Measurements from ENCODE around the gene PHF1. TPM values are rescaled to one million over a fixed set of nuclear protein-coding genes. Genes with fewer than 3 reads are reported as not detected.

Gene PHF1
- total and polyA plus RNA-seq, 2 of the 13 experiments (the other 11 are each of a cell fraction or from before 2014, with no cell fraction given), result 25.4 to 61.9 TPM

DNA sequence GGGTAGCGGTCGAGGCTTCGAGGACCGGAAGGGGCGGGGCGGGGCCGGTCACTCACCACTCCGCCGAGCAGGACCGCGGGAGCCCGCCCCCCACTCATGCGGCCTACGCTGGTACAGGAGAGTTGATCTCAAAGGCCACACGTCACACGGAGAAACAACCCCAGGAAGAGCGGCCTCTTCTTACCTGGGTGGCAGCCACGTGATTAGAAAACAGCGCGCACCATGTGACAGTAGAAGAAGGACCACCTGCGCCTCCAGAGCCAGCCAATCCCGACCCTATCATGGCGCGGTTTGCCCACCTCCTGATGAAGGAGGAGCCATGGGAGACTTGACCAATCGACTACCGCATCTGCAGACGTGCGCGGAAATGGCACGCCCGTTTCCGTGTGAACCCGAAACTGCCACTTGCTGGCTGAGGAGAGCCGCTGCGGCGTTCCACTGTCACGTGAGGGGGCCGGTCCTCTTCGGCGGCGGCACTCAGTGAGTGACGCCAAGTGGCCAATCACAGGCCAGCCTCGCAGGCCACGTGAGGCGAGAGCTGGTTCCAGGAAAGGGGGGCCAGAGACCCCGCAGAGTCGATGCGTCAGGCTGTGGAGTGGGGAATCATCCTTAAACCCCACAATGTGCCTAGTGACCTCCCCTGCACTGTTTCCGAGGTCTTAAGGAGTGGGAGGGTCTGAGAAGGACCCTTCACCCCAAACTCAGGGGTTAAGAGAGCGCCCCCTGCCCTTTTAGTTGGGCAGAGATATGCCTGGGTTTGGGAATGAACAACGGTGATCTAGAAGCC, 7.3 kb downstream of the PHF1 start, which contains the start of gene CUTA (continued):
- TF ChIP-seq, protein P1, sequence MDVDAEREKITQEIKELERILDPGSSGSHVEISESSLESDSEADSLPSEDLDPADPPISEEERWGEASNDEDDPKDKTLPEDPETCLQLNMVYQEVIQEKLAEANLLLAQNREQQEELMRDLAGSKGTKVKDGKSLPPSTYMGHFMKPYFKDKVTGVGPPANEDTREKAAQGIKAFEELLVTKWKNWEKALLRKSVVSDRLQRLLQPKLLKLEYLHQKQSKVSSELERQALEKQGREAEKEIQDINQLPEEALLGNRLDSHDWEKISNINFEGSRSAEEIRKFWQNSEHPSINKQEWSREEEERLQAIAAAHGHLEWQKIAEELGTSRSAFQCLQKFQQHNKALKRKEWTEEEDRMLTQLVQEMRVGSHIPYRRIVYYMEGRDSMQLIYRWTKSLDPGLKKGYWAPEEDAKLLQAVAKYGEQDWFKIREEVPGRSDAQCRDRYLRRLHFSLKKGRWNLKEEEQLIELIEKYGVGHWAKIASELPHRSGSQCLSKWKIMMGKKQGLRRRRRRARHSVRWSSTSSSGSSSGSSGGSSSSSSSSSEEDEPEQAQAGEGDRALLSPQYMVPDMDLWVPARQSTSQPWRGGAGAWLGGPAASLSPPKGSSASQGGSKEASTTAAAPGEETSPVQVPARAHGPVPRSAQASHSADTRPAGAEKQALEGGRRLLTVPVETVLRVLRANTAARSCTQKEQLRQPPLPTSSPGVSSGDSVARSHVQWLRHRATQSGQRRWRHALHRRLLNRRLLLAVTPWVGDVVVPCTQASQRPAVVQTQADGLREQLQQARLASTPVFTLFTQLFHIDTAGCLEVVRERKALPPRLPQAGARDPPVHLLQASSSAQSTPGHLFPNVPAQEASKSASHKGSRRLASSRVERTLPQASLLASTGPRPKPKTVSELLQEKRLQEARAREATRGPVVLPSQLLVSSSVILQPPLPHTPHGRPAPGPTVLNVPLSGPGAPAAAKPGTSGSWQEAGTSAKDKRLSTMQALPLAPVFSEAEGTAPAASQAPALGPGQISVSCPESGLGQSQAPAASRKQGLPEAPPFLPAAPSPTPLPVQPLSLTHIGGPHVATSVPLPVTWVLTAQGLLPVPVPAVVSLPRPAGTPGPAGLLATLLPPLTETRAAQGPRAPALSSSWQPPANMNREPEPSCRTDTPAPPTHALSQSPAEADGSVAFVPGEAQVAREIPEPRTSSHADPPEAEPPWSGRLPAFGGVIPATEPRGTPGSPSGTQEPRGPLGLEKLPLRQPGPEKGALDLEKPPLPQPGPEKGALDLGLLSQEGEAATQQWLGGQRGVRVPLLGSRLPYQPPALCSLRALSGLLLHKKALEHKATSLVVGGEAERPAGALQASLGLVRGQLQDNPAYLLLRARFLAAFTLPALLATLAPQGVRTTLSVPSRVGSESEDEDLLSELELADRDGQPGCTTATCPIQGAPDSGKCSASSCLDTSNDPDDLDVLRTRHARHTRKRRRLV (CRISPR knock-in tag; IDR thresholded peaks at IDR 0.05), result peak; percentile 65
- TF ChIP-seq, protein P2, sequence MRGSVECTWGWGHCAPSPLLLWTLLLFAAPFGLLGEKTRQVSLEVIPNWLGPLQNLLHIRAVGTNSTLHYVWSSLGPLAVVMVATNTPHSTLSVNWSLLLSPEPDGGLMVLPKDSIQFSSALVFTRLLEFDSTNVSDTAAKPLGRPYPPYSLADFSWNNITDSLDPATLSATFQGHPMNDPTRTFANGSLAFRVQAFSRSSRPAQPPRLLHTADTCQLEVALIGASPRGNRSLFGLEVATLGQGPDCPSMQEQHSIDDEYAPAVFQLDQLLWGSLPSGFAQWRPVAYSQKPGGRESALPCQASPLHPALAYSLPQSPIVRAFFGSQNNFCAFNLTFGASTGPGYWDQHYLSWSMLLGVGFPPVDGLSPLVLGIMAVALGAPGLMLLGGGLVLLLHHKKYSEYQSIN (CRISPR knock-in tag; IDR thresholded peaks at IDR 0.05; ENCODE audit: borderline replicate concordance), result 0 out of 2 replicates have a peak, but pooled peaks have one; percentile 81
- peak; percentile 92 for TF ChIP-seq DMAP1 (CRISPR knock-in tag; IDR thresholded peaks at IDR 0.05)
- TF ChIP-seq SP4 (CRISPR knock-in tag; IDR thresholded peaks at IDR 0.05), result peak; percentile 97
- TF ChIP-seq, protein P3, sequence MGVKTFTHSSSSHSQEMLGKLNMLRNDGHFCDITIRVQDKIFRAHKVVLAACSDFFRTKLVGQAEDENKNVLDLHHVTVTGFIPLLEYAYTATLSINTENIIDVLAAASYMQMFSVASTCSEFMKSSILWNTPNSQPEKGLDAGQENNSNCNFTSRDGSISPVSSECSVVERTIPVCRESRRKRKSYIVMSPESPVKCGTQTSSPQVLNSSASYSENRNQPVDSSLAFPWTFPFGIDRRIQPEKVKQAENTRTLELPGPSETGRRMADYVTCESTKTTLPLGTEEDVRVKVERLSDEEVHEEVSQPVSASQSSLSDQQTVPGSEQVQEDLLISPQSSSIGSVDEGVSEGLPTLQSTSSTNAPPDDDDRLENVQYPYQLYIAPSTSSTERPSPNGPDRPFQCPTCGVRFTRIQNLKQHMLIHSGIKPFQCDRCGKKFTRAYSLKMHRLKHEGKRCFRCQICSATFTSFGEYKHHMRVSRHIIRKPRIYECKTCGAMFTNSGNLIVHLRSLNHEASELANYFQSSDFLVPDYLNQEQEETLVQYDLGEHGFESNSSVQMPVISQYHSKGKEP (CRISPR knock-in tag; IDR thresholded peaks at IDR 0.05), result peak; percentile 11; the same call in 1 of the 2 replicates
- TF ChIP-seq ZFP1 (CRISPR knock-in tag; IDR thresholded peaks at IDR 0.05), result 0 out of 2 replicates have a peak, but pooled peaks have one; percentile 71
- no peak for TF ChIP-seq LCORL (IDR thresholded peaks at IDR 0.05)
- peak; percentile 89 for TF ChIP-seq LCORL (CRISPR knock-in tag; IDR thresholded peaks at IDR 0.05)
- TF ChIP-seq ZNF207 (IDR thresholded peaks at IDR 0.05; ENCODE audit: borderline replicate concordance), result no peak
- TF ChIP-seq ZKSCAN1 (IDR thresholded peaks at IDR 0.05; ENCODE audit: low read length), result no peak
- no peak for TF ChIP-seq FOXA1 (IDR thresholded peaks at IDR 0.05)
- no peak for TF ChIP-seq FOXA1 (CRISPR knock-in tag; IDR thresholded peaks at IDR 0.05)
- TF ChIP-seq HDAC1 (CRISPR knock-in tag; IDR thresholded peaks at IDR 0.05), result no peak; the same call in none of the 2 replicates
- TF ChIP-seq, protein P4, sequence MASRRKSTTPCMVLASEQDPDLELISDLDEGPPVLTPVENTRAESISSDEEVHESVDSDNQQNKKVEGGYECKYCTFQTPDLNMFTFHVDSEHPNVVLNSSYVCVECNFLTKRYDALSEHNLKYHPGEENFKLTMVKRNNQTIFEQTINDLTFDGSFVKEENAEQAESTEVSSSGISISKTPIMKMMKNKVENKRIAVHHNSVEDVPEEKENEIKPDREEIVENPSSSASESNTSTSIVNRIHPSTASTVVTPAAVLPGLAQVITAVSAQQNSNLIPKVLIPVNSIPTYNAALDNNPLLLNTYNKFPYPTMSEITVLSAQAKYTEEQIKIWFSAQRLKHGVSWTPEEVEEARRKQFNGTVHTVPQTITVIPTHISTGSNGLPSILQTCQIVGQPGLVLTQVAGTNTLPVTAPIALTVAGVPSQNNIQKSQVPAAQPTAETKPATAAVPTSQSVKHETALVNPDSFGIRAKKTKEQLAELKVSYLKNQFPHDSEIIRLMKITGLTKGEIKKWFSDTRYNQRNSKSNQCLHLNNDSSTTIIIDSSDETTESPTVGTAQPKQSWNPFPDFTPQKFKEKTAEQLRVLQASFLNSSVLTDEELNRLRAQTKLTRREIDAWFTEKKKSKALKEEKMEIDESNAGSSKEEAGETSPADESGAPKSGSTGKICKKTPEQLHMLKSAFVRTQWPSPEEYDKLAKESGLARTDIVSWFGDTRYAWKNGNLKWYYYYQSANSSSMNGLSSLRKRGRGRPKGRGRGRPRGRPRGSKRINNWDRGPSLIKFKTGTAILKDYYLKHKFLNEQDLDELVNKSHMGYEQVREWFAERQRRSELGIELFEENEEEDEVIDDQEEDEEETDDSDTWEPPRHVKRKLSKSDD (CRISPR knock-in tag; IDR thresholded peaks at IDR 0.05; ENCODE audit: low read depth), result no peak; the same call in 1 of the 2 replicates
- TF ChIP-seq, protein P5, sequence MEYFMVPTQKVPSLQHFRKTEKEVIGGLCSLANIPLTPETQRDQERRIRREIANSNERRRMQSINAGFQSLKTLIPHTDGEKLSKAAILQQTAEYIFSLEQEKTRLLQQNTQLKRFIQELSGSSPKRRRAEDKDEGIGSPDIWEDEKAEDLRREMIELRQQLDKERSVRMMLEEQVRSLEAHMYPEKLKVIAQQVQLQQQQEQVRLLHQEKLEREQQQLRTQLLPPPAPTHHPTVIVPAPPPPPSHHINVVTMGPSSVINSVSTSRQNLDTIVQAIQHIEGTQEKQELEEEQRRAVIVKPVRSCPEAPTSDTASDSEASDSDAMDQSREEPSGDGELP (IDR thresholded peaks at IDR 0.05; ENCODE audit: borderline replicate concordance, low read depth), result no peak; the same call in 1 of the 2 replicates
- no peak for TF ChIP-seq JARID2 (CRISPR knock-in tag; IDR thresholded peaks at IDR 0.05; ENCODE audit: insufficient replicate concordance)
- TF ChIP-seq TOPORS (CRISPR knock-in tag; IDR thresholded peaks at IDR 0.05), result no peak
- TF ChIP-seq RBFOX2 (IDR thresholded peaks at IDR 0.05; ENCODE audit: low read depth, low read length), result peak; percentile 78
- TF ChIP-seq ZNF235 (CRISPR knock-in tag; IDR thresholded peaks at IDR 0.05; ENCODE audit: borderline replicate concordance), result peak; percentile 94; the same call in 1 of the 2 replicates
